Caco-2 (cell line): ENCODE results near the gene CACNA1G. TPM values are rescaled to one million over a fixed set of nuclear protein-coding genes. Genes with fewer than 3 reads are reported as not detected.

Experiments
- BruUV-seq: library from RNA; stranded (reverse); fragments of 400-500 nt; replicated peaks from 2 replicates; lab custom pipeline; 2021; lab: Mats Ljungman, UMichigan
- CTCF ChIA-PET: fragments of 300-600 bp; sonication (Branson Sonifier 250); formaldehyde crosslinking; loops from one replicate; lab custom pipeline; 2022; ENCODE audit warnings: antibody characterized with exemption; lab: Charles Lee
- POLR2A ChIA-PET: fragments of 300-600 bp; sonication (Branson Sonifier 250); formaldehyde crosslinking; loops from one replicate; lab custom pipeline; 2022; ENCODE audit warnings: antibody characterized with exemption; lab: Charles Lee
- DNase-seq, 2 experiments: peaks; one replicate each; pipeline versions ENCODE4 v3.0.0 to v3.0.0-alpha.2; 2020 to 2022
- H3K27me3 ChIP-seq: replicated peaks from 2 replicates; pipeline ENCODE4 v1.6.0; 2011; ENCODE audit warnings: low read length; ENCODE audit not compliant: control insufficient read depth, insufficient read depth
- H3K36me3 ChIP-seq: 2 replicates; pipeline ENCODE4 v1.5.1; 2011; ENCODE audit warnings: low read length; ENCODE audit not compliant: control insufficient read depth, insufficient read depth
- H3K4me1 ChIP-seq: fragments of 250-450 bp; sonication (Bioruptor Pico); 2 replicates; pipeline ENCODE4 v1.5.1; 2020; ENCODE audit warnings: mild to moderate bottlenecking
- H3K4me3 ChIP-seq: 2 replicates; pipeline ENCODE4 v1.5.1; 2011; ENCODE audit warnings: low read depth, mild to moderate bottlenecking, control low read depth, low read length
- H3K9me3 ChIP-seq: fragments of 250-450 bp; sonication (Bioruptor Pico); 2 replicates; pipeline ENCODE4 v1.5.1; 2020; ENCODE audit warnings: mild to moderate bottlenecking, moderate library complexity
- H3K27ac Mint-ChIP-seq: one replicate; pipeline ENCODE4 v1.8.0; 2022; ENCODE audit warnings: mixed read lengths; ENCODE audit not compliant: unreplicated experiment
- H3K27me3 Mint-ChIP-seq: one replicate; pipeline ENCODE4 v1.8.0; 2022; ENCODE audit warnings: mixed read lengths; ENCODE audit not compliant: insufficient read depth, unreplicated experiment
- H3K36me3 Mint-ChIP-seq: one replicate; pipeline ENCODE4 v1.8.0; 2022; ENCODE audit warnings: mild to moderate bottlenecking, mixed read lengths; ENCODE audit not compliant: insufficient read depth, unreplicated experiment
- H3K4me1 Mint-ChIP-seq: one replicate; pipeline ENCODE4 v1.8.0; 2022; ENCODE audit warnings: low read depth, mixed read lengths; ENCODE audit not compliant: unreplicated experiment
- H3K4me3 Mint-ChIP-seq: one replicate; pipeline ENCODE4 v1.8.0; 2022; ENCODE audit warnings: mild to moderate bottlenecking, moderate library complexity, mixed read lengths; ENCODE audit not compliant: unreplicated experiment
- H3K9me3 Mint-ChIP-seq: one replicate; pipeline ENCODE4 v1.8.0; 2022; ENCODE audit warnings: mixed read lengths; ENCODE audit not compliant: unreplicated experiment
- CTCF ChIP-seq, 2 experiments: fragments of 200-600 bp in 1 of 2; IDR thresholded peaks; 1 replicate in 1 of 2; 2 replicates in 1 of 2; pipeline versions ENCODE4 v1.5.1 to v1.8.0; 2011 to 2022; ENCODE audit warnings: antibody characterized with exemption in 1 of 2, control low read depth in 1 of 2, inconsistent platforms in 1 of 2, low read depth in 1 of 2, low read length in 1 of 2, mild to moderate bottlenecking in 1 of 2, moderate library complexity in 1 of 2; ENCODE audit not compliant: insufficient read depth in 1 of 2, severe bottlenecking in 1 of 2, unreplicated experiment in 1 of 2
- intact Hi-C: fragments of 100-400 bp; cut with micrococcal nuclease; formaldehyde crosslinking; loops from one replicate; pipeline ENCODE4 v1.10.0; 2022; ENCODE audit not compliant: unreplicated experiment
- total RNA-seq: library from RNA; stranded (reverse); gene quantifications from 2 replicates; pipeline ENCODE4 v1.2.3, GENCODE V29; 2022

Gene CACNA1G
- total RNA-seq, 1 experiment from 2014 or later, result 1.4 TPM

GRCh38 chr17:50527155-50527762 lies 33.3 kb upstream of the CACNA1G start:
- Mint-ChIP-seq H3K4me1 (peaks cover 29% of the 10 kb centered on the region), H3K27ac (no peak overlapping the region), H3K9me3 (no peaks in the 10 kb centered on the region), H3K36me3 (no peaks in the 10 kb centered on the region), H3K4me3 (no peak overlapping the region), H3K27me3 (no peaks in the 10 kb centered on the region)
- Histone ChIP-seq H3K9me3 (no peaks in the 10 kb centered on the region), H3K4me3 (no peak overlapping the region), H3K27me3 (no peaks in the 10 kb centered on the region), H3K36me3 (no peaks in the 10 kb centered on the region), H3K4me1 (peaks cover 32% of the 10 kb centered on the region)
- POLR2A ChIA-PET, result no interaction called here
- intact Hi-C loops, result no loop called here
- CTCF ChIA-PET, result no interaction called here
- DNase-seq, result no peak
- no TSS peak for BruUV-seq
- TF ChIP-seq CTCF (IDR thresholded peaks at IDR 0.05; ENCODE audit: insufficient read depth in 1 of 2, low read depth in 1 of 2, low read length in 1 of 2, severe bottlenecking in 1 of 2, unreplicated experiment in 1 of 2), result no peak

- Histone ChIP-seq H3K27me3 (no peaks in the 10 kb centered on the region), H3K36me3 (no peaks in the 10 kb centered on the region), H3K4me3 (no peak overlapping the region), H3K4me1 (peaks cover 29% of the 10 kb centered on the region), H3K9me3 (no peaks in the 10 kb centered on the region)
- DNase-seq, result peak in 1 of 2 experiments; percentile 35
- H3K4me1 Mint-ChIP-seq, result peaks cover 22% of the 10 kb centered on the region
- H3K4me3 Mint-ChIP-seq, result no peak overlapping the region
- no peak for TF ChIP-seq CTCF (IDR thresholded peaks at IDR 0.05; ENCODE audit: insufficient read depth in 1 of 2, low read depth in 1 of 2, low read length in 1 of 2, severe bottlenecking in 1 of 2, unreplicated experiment in 1 of 2)
- H3K36me3 Mint-ChIP-seq, result no peaks in the 10 kb centered on the region
- H3K9me3 Mint-ChIP-seq, result no peaks in the 10 kb centered on the region
- H3K27ac Mint-ChIP-seq, result no peak overlapping the region
- intact Hi-C loops, result no loop called here
- POLR2A ChIA-PET, result no interaction called here
- BruUV-seq, result no TSS peak
- CTCF ChIA-PET, result interaction anchor here (0.6 to 1.0 kb wide), 2 partner anchors 25 to 30 kb away, joined by 3 to 7 read pairs; no protein-coding TSS in a partner anchor
- H3K27me3 Mint-ChIP-seq, result no peaks in the 10 kb centered on the region
Observed at GRCh38 chr17:50527949-50528474, 32.5 kb upstream of the CACNA1G start.

- no peak for DNase-seq
- POLR2A ChIA-PET, result interaction anchor here (1.2 kb wide), 1 partner anchor 13 kb away, joined by 4 read pairs; no protein-coding TSS in a partner anchor
- H3K4me1 ChIP-seq, result peaks cover 32% of the 10 kb centered on the region
- no TSS peak for BruUV-seq
- peaks cover 7% of the 10 kb centered on the region for H3K36me3 Mint-ChIP-seq
- no peaks in the 10 kb centered on the region for H3K9me3 ChIP-seq
- CTCF ChIA-PET, result interaction anchor here (1.2 to 4.0 kb wide), 3 partner anchors 12 to 47 kb away, joined by 3 to 27 read pairs (median 4); no protein-coding TSS in a partner anchor
- intact Hi-C loops, result no loop called here
- no peak overlapping the region for H3K4me3 Mint-ChIP-seq
- no peaks in the 10 kb centered on the region for H3K36me3 ChIP-seq
- H3K27me3 ChIP-seq, result no peaks in the 10 kb centered on the region
- H3K9me3 Mint-ChIP-seq, result no peaks in the 10 kb centered on the region
- no peaks in the 10 kb centered on the region for H3K27me3 Mint-ChIP-seq
- H3K27ac Mint-ChIP-seq, result no peak overlapping the region
- peaks cover 31% of the 10 kb centered on the region for H3K4me1 Mint-ChIP-seq
- no peak for TF ChIP-seq CTCF (IDR thresholded peaks at IDR 0.05; ENCODE audit: insufficient read depth in 1 of 2, low read depth in 1 of 2, low read length in 1 of 2, severe bottlenecking in 1 of 2, unreplicated experiment in 1 of 2)
- H3K4me3 ChIP-seq, result no peak overlapping the region
Observed at GRCh38 chr17:50529849-50530248, 30.7 kb upstream of the CACNA1G start.
